B cell (primary cell): ENCODE measurements around the gene MIGA1. TPM values are rescaled to one million over a fixed set of nuclear protein-coding genes. Genes with fewer than 3 reads are reported as not detected.
"Not testable (repeated sequence)": the region's sequence is repeated elsewhere in the genome, so short reads cannot be mapped to it uniquely, and the experiment has no call there.

Experiments used
- ATAC-seq: fragments of 200-7000 bp; cut with Tn5 transposase; one replicate; pipeline ENCODE4 v1.10.0; 2021; ENCODE audit warnings: low read depth, mild to moderate bottlenecking, moderate number of reproducible peaks, moderate library complexity
- CTCF ChIA-PET: fragments of 350-600 bp; sonication (Branson Sonifier 250); formaldehyde crosslinking; loops from one replicate; lab custom pipeline; 2021; ENCODE audit warnings: antibody characterized with exemption, inconsistent platforms; lab: Charles Lee
- POLR2A ChIA-PET: fragments of 350-600 bp; sonication (Branson Sonifier 250); formaldehyde crosslinking; loops from one replicate; lab custom pipeline; 2021; ENCODE audit warnings: antibody characterized with exemption; lab: Charles Lee
- DNase-seq: peaks from one replicate; pipeline ENCODE4 v3.0.0; 2013
- H2AFZ ChIP-seq: 2 replicates; pipeline ENCODE4 v1.6.1; 2012; ENCODE audit warnings: mild to moderate bottlenecking, low read depth, low read length; ENCODE audit not compliant: insufficient read depth, poor library complexity, severe bottlenecking
- H3K27ac ChIP-seq, 2 donors: 1 replicate in 1 of 2; 2 replicates in 1 of 2; pipeline ENCODE4 v1.5.1; 2012 to 2013; ENCODE audit warnings: low read length in 2 of 2, mild to moderate bottlenecking in 2 of 2, moderate library complexity in 1 of 2
- H3K27me3 ChIP-seq, 4 experiments: fragments of 200-600 bp in 1 of 4; sonication (generic) in 1 of 4; replicated peaks in 1 of 4; 1 replicate in 2 of 4; 2 replicates in 2 of 4; pipeline versions ENCODE4 v1.6.1 to v1.7.0; 2013 to 2016; ENCODE audit warnings: low read length in 3 of 4, mild to moderate bottlenecking in 2 of 4, mixed read lengths in 1 of 4, moderate library complexity in 1 of 4; ENCODE audit not compliant: insufficient read depth in 4 of 4, control insufficient read depth in 3 of 4; ENCODE audit errors: control extremely low read depth in 1 of 4
- H3K36me3 ChIP-seq, 2 experiments: replicated peaks in 1 of 2; 1 replicate in 1 of 2; 2 replicates in 1 of 2; pipeline versions ENCODE4 v1.6.1 to v1.7.1; 2013; ENCODE audit warnings: low read length in 1 of 2; ENCODE audit not compliant: insufficient read depth in 2 of 2, control insufficient read depth in 1 of 2; ENCODE audit errors: control extremely low read depth in 1 of 2, extremely low read depth in 1 of 2
- H3K4me1 ChIP-seq, 2 donors: fragments of 200-600 bp in 1 of 2; sonication (generic) in 1 of 2; 1 replicate in 1 of 2; 2 replicates in 1 of 2; pipeline versions ENCODE4 v1.5.1 to v1.6.1; 2013 to 2017; ENCODE audit warnings: low read length in 2 of 2; ENCODE audit not compliant: control insufficient read depth in 2 of 2, insufficient read depth in 2 of 2
- H3K4me2 ChIP-seq: replicated peaks from 2 replicates; pipeline ENCODE3; 2012; ENCODE audit warnings: mild to moderate bottlenecking, low read depth, low read length; ENCODE audit not compliant: poor library complexity, severe bottlenecking
- H3K4me3 ChIP-seq, 5 experiments: fragments of 200-600 bp in 1 of 5; sonication (generic) in 1 of 5; 1 replicate in 3 of 5; 2 replicates in 2 of 5; pipeline versions ENCODE4 v1.5.1 to v1.7.0; 2011 to 2016; ENCODE audit warnings: low read length in 4 of 5, mild to moderate bottlenecking in 4 of 5, low read depth in 2 of 5, control low read depth in 1 of 5, moderate library complexity in 1 of 5; ENCODE audit not compliant: insufficient read depth in 1 of 5; ENCODE audit errors: control extremely low read depth in 1 of 5, extremely low read depth in 1 of 5
- H3K79me2 ChIP-seq: fragments of 200-600 bp; sonication (generic); one replicate; pipeline ENCODE4 v1.6.0; 2016; ENCODE audit warnings: low read length; ENCODE audit not compliant: control insufficient read depth, insufficient read depth
- H3K9ac ChIP-seq: fragments of 200-600 bp; sonication (generic); 2 replicates; pipeline ENCODE4 v1.6.1; 2017; ENCODE audit warnings: mild to moderate bottlenecking, low read length, moderate library complexity
- H3K9me3 ChIP-seq, 3 donors: one replicate each; pipeline versions ENCODE4 v1.6.1 to v1.7.1; 2013; ENCODE audit warnings: low read length in 2 of 3; ENCODE audit not compliant: control insufficient read depth in 2 of 3, insufficient read depth in 1 of 3; ENCODE audit errors: control extremely low read depth in 1 of 3
- H4K20me1 ChIP-seq: 2 replicates; pipeline ENCODE4 v1.6.0; 2012; ENCODE audit warnings: mild to moderate bottlenecking, low read length; ENCODE audit not compliant: insufficient read depth, control insufficient read depth, poor library complexity, severe bottlenecking
- H3K27ac Mint-ChIP-seq: one replicate; pipeline ENCODE4 v1.8.0; 2021; ENCODE audit warnings: mixed read lengths
- H3K27me3 Mint-ChIP-seq: one replicate; pipeline ENCODE4 v1.8.0; 2021; ENCODE audit warnings: mixed read lengths
- H3K4me1 Mint-ChIP-seq: one replicate; pipeline ENCODE4 v1.8.0; 2021; ENCODE audit warnings: mixed read lengths
- H3K4me3 Mint-ChIP-seq: one replicate; pipeline ENCODE4 v1.8.0; 2021; ENCODE audit warnings: mixed read lengths
- H3K9me3 Mint-ChIP-seq: one replicate; pipeline ENCODE4 v1.8.0; 2022; ENCODE audit warnings: mixed read lengths; ENCODE audit not compliant: insufficient read depth
- EZH2 ChIP-seq: IDR thresholded peaks from 2 replicates; pipeline ENCODE4 v1.6.1; 2012; ENCODE audit warnings: borderline replicate concordance, low read depth, mild to moderate bottlenecking, moderate library complexity, low read length; ENCODE audit not compliant: insufficient read depth, poor library complexity, severe bottlenecking
- WGBS: methylation state at CpG from one replicate; pipeline ENCODE4 v1.1.5; 2013; ENCODE audit warnings: missing lambda C conversion rate; ENCODE audit not compliant: insufficient coverage; 5-methylcytosine and 5-hydroxymethylcytosine counted together
- intact Hi-C: fragments of 100-400 bp; cut with micrococcal nuclease; formaldehyde crosslinking; loops from one replicate; pipeline ENCODE4 v1.10.0; 2022
- polyA plus RNA-seq: library from polyadenylated mRNA; depleted of rRNA; stranded (reverse); fragments of >200 nt; gene quantifications from 2 replicates; pipeline ENCODE4 v1.2.3, GENCODE V29; 2012
- total RNA-seq, 2 donors: library from RNA; stranded (reverse); fragments of 120-200 nt in 1 of 2; gene quantifications; 1 replicate in 1 of 2; 2 replicates in 1 of 2; pipeline versions ENCODE4 v1.2.3 to v1.2.4, GENCODE V29; 2013 to 2022
- TF ChIP-seq, protein P1 (sequence below): fragments of 200-600 bp; IDR thresholded peaks from one replicate; pipeline ENCODE4 v1.8.0; 2022; ENCODE audit warnings: antibody characterized with exemption, mild to moderate bottlenecking

Gene MIGA1
- total and polyA plus RNA-seq, 2 donors (not counting 1 experiment from before 2014, with no cell fraction given), result 5.0 to 18.0 TPM

GRCh38 chr1:77742011-77742555 is 37.4 kb upstream of the MIGA1 start:
- ChIA-PET CTCF (no interaction called here), POLR2A (no interaction called here)
- Histone ChIP-seq H3K9me3 (no peaks in the 10 kb centered on the region), H3K79me2 (peaks cover 19% of the 10 kb centered on the region), H3K4me3 (no peak overlapping the region), H3K9ac (no peak overlapping the region), H3K4me1 (no peaks in the 10 kb centered on the region), H3K4me2 (no peak overlapping the region), H3K27me3 (no peaks in the 10 kb centered on the region), H2AFZ (no peak overlapping the region), H3K36me3 (peaks cover 5 to 11% of the 10 kb centered on the region in 2 experiments), H3K27ac (no peak overlapping the region), H4K20me1 (peaks cover 29% of the 10 kb centered on the region)
- intact Hi-C loops, result no loop called here
- TF ChIP-seq, protein P1, sequence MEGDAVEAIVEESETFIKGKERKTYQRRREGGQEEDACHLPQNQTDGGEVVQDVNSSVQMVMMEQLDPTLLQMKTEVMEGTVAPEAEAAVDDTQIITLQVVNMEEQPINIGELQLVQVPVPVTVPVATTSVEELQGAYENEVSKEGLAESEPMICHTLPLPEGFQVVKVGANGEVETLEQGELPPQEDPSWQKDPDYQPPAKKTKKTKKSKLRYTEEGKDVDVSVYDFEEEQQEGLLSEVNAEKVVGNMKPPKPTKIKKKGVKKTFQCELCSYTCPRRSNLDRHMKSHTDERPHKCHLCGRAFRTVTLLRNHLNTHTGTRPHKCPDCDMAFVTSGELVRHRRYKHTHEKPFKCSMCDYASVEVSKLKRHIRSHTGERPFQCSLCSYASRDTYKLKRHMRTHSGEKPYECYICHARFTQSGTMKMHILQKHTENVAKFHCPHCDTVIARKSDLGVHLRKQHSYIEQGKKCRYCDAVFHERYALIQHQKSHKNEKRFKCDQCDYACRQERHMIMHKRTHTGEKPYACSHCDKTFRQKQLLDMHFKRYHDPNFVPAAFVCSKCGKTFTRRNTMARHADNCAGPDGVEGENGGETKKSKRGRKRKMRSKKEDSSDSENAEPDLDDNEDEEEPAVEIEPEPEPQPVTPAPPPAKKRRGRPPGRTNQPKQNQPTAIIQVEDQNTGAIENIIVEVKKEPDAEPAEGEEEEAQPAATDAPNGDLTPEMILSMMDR, result no peak
- no peak for TF ChIP-seq EZH2
- Mint-ChIP-seq H3K27me3 (no peaks in the 10 kb centered on the region), H3K4me3 (no peak overlapping the region), H3K4me1 (peaks cover 13% of the 10 kb centered on the region), H3K27ac (no peak overlapping the region), H3K9me3 (no peaks in the 10 kb centered on the region)
- no peak for DNase-seq
- ATAC-seq, result no peak
- 100% methylated on average over 2 of the region's 3 CpGs for WGBS

- intact Hi-C loops, result no loop called here
- Histone ChIP-seq H3K4me3 (no peak overlapping the region), H3K79me2 (peaks cover 44% of the 10 kb centered on the region), H3K9me3 (no peaks in the 10 kb centered on the region), H3K36me3 (peaks cover under 1 to 2% of the 10 kb centered on the region in 2 experiments), H2AFZ (no peak overlapping the region), H3K9ac (no peak overlapping the region), H3K4me1 (no peaks in the 10 kb centered on the region), H3K27me3 (no peaks in the 10 kb centered on the region), H3K27ac (no peak overlapping the region), H3K4me2 (no peak overlapping the region), H4K20me1 (peaks cover 52% of the 10 kb centered on the region)
- POLR2A ChIA-PET, result no interaction called here
- no peaks in the 10 kb centered on the region for H3K9me3 Mint-ChIP-seq
- CTCF ChIA-PET, result no interaction called here
- TF ChIP-seq EZH2, result no peak
- TF ChIP-seq, protein P1, result no peak
- no peak overlapping the region for H3K4me3 Mint-ChIP-seq
- no peaks in the 10 kb centered on the region for H3K27me3 Mint-ChIP-seq
- DNase-seq (no peak), ATAC-seq (no peak)
- 94% methylated on average over 7 of the region's 7 CpGs for WGBS
- H3K4me1 Mint-ChIP-seq, result peaks cover 25% of the 10 kb centered on the region
- H3K27ac Mint-ChIP-seq, result no peak overlapping the region
Observed at GRCh38 chr1:77744576-77744975, 34.9 kb upstream of the MIGA1 start.

- H2AFZ ChIP-seq, H3K27ac ChIP-seq, H3K27ac Mint-ChIP-seq, H3K9me3 Mint-ChIP-seq, intact Hi-C loops, H3K9me3 ChIP-seq, H3K27me3 ChIP-seq, H3K4me1 ChIP-seq, H3K27me3 Mint-ChIP-seq, H3K4me3 ChIP-seq, H3K36me3 ChIP-seq, POLR2A ChIA-PET, DNase-seq, H3K4me3 Mint-ChIP-seq, H3K4me2 ChIP-seq, ATAC-seq, CTCF ChIA-PET, H3K9ac ChIP-seq: not testable (repeated sequence)
- H3K4me1 Mint-ChIP-seq, result peaks cover 38% of the 10 kb centered on the region
- Histone ChIP-seq H4K20me1 (peaks cover 64% of the 10 kb centered on the region), H3K79me2 (peaks cover 81% of the 10 kb centered on the region)
- no CpG with 5 or more reads among the region's 4 CpGs for WGBS
Observed at GRCh38 chr1:77749489-77749888, 30.0 kb upstream of the MIGA1 start.
